Sigmoid colon (tissue), 7 donors: ENCODE measurements around the gene SSBP4. TPM values are rescaled to one million over a fixed set of nuclear protein-coding genes. Genes with fewer than 3 reads are reported as not detected.

ENCODE experiments used
- DNase-seq: peaks from one replicate; pipeline ENCODE4 v3.0.0-alpha.2; 2019
- H3K27ac ChIP-seq, 4 donors: fragments of 200-600 bp; sonication (generic); one replicate each; pipeline ENCODE4 v1.5.1; 2016 to 2019; ENCODE audit warnings: mild to moderate bottlenecking in 1 of 4
- H3K27me3 ChIP-seq, 3 donors: fragments of 200-600 bp; sonication (generic); one replicate each; pipeline ENCODE4 v1.5.1; 2019; ENCODE audit warnings: mild to moderate bottlenecking in 1 of 3
- H3K36me3 ChIP-seq, 4 donors: fragments of 200-600 bp; sonication (generic); one replicate each; pipeline ENCODE4 v1.5.1; 2016 to 2019
- H3K4me1 ChIP-seq, 4 donors: fragments of 200-600 bp; sonication (generic); one replicate each; pipeline ENCODE4 v1.5.1; 2017 to 2019
- H3K4me3 ChIP-seq, 4 donors: fragments of 200-600 bp; sonication (generic); one replicate each; pipeline ENCODE4 v1.5.1; 2017 to 2019; ENCODE audit warnings: mild to moderate bottlenecking in 2 of 4, moderate library complexity in 1 of 4
- H3K9me3 ChIP-seq, 4 donors: fragments of 200-600 bp in 3 of 4; sonication (generic) in 3 of 4; one replicate each; pipeline versions ENCODE4 v1.5.1 to v1.6.1; 2013 to 2019
- CTCF ChIP-seq, 4 experiments: fragments of 450-650 bp in 3 of 4; fragments of 200-600 bp in 1 of 4; IDR thresholded peaks; one replicate each; pipeline ENCODE4 v1.5.1; 2016 to 2019; ENCODE audit warnings: antibody characterized with exemption in 4 of 4, mild to moderate bottlenecking in 3 of 4, moderate library complexity in 2 of 4
- EP300 ChIP-seq, 4 donors: sonication (generic); formaldehyde crosslinking; IDR thresholded peaks; one replicate each; pipeline ENCODE4 v1.6.1; 2017; ENCODE audit warnings: antibody characterized with exemption in 4 of 4
- POLR2A ChIP-seq, 2 donors: fragments of 450-650 bp; IDR thresholded peaks; one replicate each; pipeline ENCODE4 v1.6.1; 2016; ENCODE audit warnings: antibody characterized with exemption in 2 of 2, mild to moderate bottlenecking in 2 of 2, moderate library complexity in 2 of 2
- POLR2AphosphoS5 ChIP-seq, 4 donors: sonication (generic); formaldehyde crosslinking; IDR thresholded peaks; one replicate each; pipeline ENCODE4 v1.6.1; 2017; ENCODE audit warnings: antibody characterized with exemption in 4 of 4
- WGBS, 2 donors: extraction: QIAGEN DNeasy Blood & Tissue Kit; methylation state at CpG; one replicate each; pipeline ENCODE4 v1.1.7; 2013; 5-methylcytosine and 5-hydroxymethylcytosine counted together
- intact Hi-C: fragments of 100-400 bp; cut with DNase I; formaldehyde crosslinking; loops from one replicate; pipeline ENCODE4 v1.15.1; 2023
- polyA plus RNA-seq, 3 donors: library from polyadenylated mRNA; stranded (reverse); fragments of 200-250 nt; gene quantifications; one replicate each; pipeline ENCODE4 v1.2.3, GENCODE V29; 2013
- total RNA-seq, 4 donors: library from RNA; depleted of rRNA; stranded (reverse); fragments of >200 nt; gene quantifications; one replicate each; pipeline ENCODE4 v1.1.0, GENCODE V29; 2016
- donor health status: healthy with polysubstance abuse.
- donor health status: Bipolar disorder and iron deficiency.
- donor health status: healthy.

The SSBP4 gene
- total and polyA plus RNA-seq, 7 donors: 13.9 to 71.4 (median 52.4) TPM

GRCh38 chr19:18473706-18474087 lies 54.5 kb downstream of the SSBP4 start:
- H3K27ac ChIP-seq: peak overlapping the region in 1 of 4 donors; percentile 52
- no peaks in the 10 kb centered on the region for H3K9me3 ChIP-seq
- peaks cover 0 to 30% (median 4%) of the 10 kb centered on the region in 4 donors for H3K36me3 ChIP-seq
- no peak overlapping the region for H3K4me3 ChIP-seq
- TF ChIP-seq CTCF (IDR thresholded peaks at IDR 0.05): no peak
- no peak for TF ChIP-seq EP300 (IDR thresholded peaks at IDR 0.05)
- TF ChIP-seq POLR2AphosphoS5 (IDR thresholded peaks at IDR 0.05): no peak
- TF ChIP-seq POLR2A (IDR thresholded peaks at IDR 0.05): no peak
- no peaks in the 10 kb centered on the region for H3K27me3 ChIP-seq
- 92 to 93% methylated on average over 8 of the region's 8 CpGs for WGBS, 2 donors
- DNase-seq: no peak
- intact Hi-C loops: no loop called here
- H3K4me1 ChIP-seq: peaks cover 0 to 57% (median 53%) of the 10 kb centered on the region in 4 donors

DNA sequence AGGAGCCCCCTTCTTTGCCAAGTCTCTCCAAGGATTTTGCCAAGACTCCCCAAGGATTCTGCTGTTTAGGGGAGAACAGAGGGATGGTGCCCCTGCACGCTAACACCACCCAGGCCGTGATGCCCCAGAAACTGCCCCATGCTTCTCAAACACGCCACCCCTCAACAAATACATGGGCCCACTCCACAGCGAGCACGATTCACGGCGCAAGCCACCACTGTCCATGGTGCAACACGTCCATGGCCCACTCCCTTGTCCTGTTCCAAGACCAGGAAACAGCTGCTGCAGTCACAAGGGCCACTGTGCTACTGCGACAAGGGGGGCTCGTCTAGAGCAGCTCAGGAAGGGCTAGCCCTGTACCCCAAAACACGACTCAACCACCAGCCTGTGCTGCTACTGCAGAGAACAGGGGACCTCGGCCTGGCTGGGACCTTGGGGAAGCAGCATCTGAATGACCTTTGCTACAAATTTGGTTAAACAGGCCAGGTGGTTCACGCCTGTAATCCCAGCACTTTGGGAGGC lies 55.2 kb downstream of the SSBP4 start:
- peaks cover 0 to 30% (median 4%) of the 10 kb centered on the region in 4 donors for H3K36me3 ChIP-seq
- no peaks in the 10 kb centered on the region for H3K9me3 ChIP-seq
- WGBS, 2 donors: 84 to 90% methylated on average over 13 of the region's 13 CpGs
- H3K27ac ChIP-seq: peak overlapping the region in 1 of 4 donors; percentile 52
- H3K27me3 ChIP-seq: no peaks in the 10 kb centered on the region
- DNase-seq: no peak
- no peak for TF ChIP-seq EP300 (IDR thresholded peaks at IDR 0.05)
- TF ChIP-seq POLR2AphosphoS5 (IDR thresholded peaks at IDR 0.05): no peak
- TF ChIP-seq CTCF (IDR thresholded peaks at IDR 0.05): no peak
- TF ChIP-seq POLR2A (IDR thresholded peaks at IDR 0.05): no peak
- H3K4me1 ChIP-seq: peaks cover 0 to 61% (median 57%) of the 10 kb centered on the region in 4 donors
- no peak overlapping the region for H3K4me3 ChIP-seq
- intact Hi-C loops: no loop called here

GRCh38 chr19:18475004-18475453 lies 55.8 kb downstream of the SSBP4 start:
- Histone ChIP-seq H3K27ac (peak overlapping the region in 1 of 4 donors; percentile 36), H3K4me3 (no peak overlapping the region), H3K4me1 (peaks cover 0 to 61% (median 57%) of the 10 kb centered on the region in 4 donors), H3K27me3 (no peaks in the 10 kb centered on the region), H3K9me3 (no peaks in the 10 kb centered on the region), H3K36me3 (peaks cover 0 to 30% (median 4%) of the 10 kb centered on the region in 4 donors)
- 42 to 57% methylated on average over 5 of the region's 5 CpGs for WGBS, 2 donors
- DNase-seq: peak; percentile 64
- intact Hi-C loops: no loop called here
- no peak for TF ChIP-seq CTCF (IDR thresholded peaks at IDR 0.05)
- TF ChIP-seq POLR2AphosphoS5 (IDR thresholded peaks at IDR 0.05): no peak
- TF ChIP-seq POLR2A (IDR thresholded peaks at IDR 0.05): no peak
- no peak for TF ChIP-seq EP300 (IDR thresholded peaks at IDR 0.05)

DNA sequence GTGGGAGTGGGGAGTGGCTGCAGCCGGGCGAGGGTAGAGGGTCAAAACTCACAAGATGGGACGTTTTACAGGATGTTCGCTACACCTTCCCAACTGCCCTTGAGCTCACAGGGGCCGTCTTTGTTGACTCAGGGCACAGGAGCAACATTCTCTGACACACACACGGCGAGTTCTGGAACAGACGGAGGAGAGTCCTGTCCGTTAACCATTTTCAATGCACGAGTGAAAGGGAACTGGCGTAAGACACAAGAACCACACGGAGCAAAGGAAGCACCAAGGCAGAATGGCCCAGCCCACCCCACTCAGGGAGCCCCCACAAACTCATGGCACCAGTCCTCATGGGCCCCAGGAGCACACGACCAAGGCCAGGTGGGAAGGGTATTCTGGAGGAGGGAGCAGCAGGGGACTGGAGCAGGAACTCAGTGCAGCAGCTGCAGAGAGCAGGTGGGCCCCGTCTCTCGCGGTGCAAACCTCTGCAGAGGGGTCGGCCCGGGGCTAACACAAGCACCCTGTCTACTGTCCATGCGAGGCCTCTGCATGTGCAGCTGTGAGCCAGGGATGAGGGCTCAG lies 56.6 kb downstream of the SSBP4 start:
- H3K27ac ChIP-seq: peak overlapping the region in 1 of 4 donors; percentile 17

More for the DNA sequence above, 56.6 kb downstream of the SSBP4 start:
- intact Hi-C loops: no loop called here
- peak; percentile 59 for DNase-seq
- WGBS, 2 donors: 72 to 78% methylated on average over 19 of the region's 19 CpGs
- no peaks in the 10 kb centered on the region for H3K27me3 ChIP-seq
- H3K36me3 ChIP-seq: peaks cover 0 to 21% (median 4%) of the 10 kb centered on the region in 4 donors
- no peak overlapping the region for H3K4me3 ChIP-seq
- H3K4me1 ChIP-seq: peaks cover 0 to 65% (median 60%) of the 10 kb centered on the region in 4 donors
- TF ChIP-seq CTCF (IDR thresholded peaks at IDR 0.05): no peak
- no peak for TF ChIP-seq EP300 (IDR thresholded peaks at IDR 0.05)
- TF ChIP-seq POLR2A (IDR thresholded peaks at IDR 0.05): no peak
- no peak for TF ChIP-seq POLR2AphosphoS5 (IDR thresholded peaks at IDR 0.05)
- no peaks in the 10 kb centered on the region for H3K9me3 ChIP-seq
